Psoas muscle (tissue), 8 donors: ENCODE measurements around the gene TMEM116. TPM values are rescaled to one million over a fixed set of nuclear protein-coding genes. Genes with fewer than 3 reads are reported as not detected.

Experiments used
- ATAC-seq, 4 donors: fragments of 200-7000 bp; cut with Tn5 transposase; one replicate each; pipeline ENCODE4 v1.9.1; 2020; ENCODE audit warnings: moderate library complexity in 3 of 4, mild to moderate bottlenecking in 2 of 4
- DNase-seq, 2 donors: peaks; one replicate each; pipeline ENCODE4 v3.0.0-alpha.2; 2020
- H3K27ac ChIP-seq: fragments of 200-600 bp; one replicate; pipeline ENCODE4 v1.8.0; 2022
- H3K27me3 ChIP-seq, 3 donors: fragments of 200-600 bp in 1 of 3; one replicate each; pipeline versions ENCODE4 v1.6.1 to v1.8.0; 2013 to 2022; ENCODE audit warnings: low read length in 2 of 3, mild to moderate bottlenecking in 2 of 3, moderate library complexity in 1 of 3; ENCODE audit not compliant: insufficient read depth in 3 of 3
- H3K36me3 ChIP-seq, 2 donors: fragments of 200-600 bp in 1 of 2; one replicate each; pipeline versions ENCODE4 v1.6.1 to v1.8.0; 2013 to 2022; ENCODE audit warnings: low read depth in 1 of 2, mild to moderate bottlenecking in 1 of 2, moderate library complexity in 1 of 2; ENCODE audit not compliant: insufficient read depth in 1 of 2
- H3K4me1 ChIP-seq: fragments of 200-600 bp; one replicate; pipeline ENCODE4 v1.8.0; 2022
- H3K4me3 ChIP-seq: fragments of 200-600 bp; one replicate; pipeline ENCODE4 v1.8.0; 2022; ENCODE audit warnings: mild to moderate bottlenecking
- H3K9me3 ChIP-seq: fragments of 200-600 bp; one replicate; pipeline ENCODE4 v1.8.0; 2022
- CTCF ChIP-seq: fragments of 200-600 bp; IDR thresholded peaks from one replicate; pipeline ENCODE4 v1.8.0; 2022; ENCODE audit warnings: antibody characterized with exemption
- WGBS, 3 donors: extraction: QIAGEN DNeasy Blood & Tissue Kit; methylation state at CpG; one replicate each; pipeline versions ENCODE4 v1.1.6 to v1.1.7; 2013; 5-methylcytosine and 5-hydroxymethylcytosine counted together
- intact Hi-C, 2 donors: fragments of 100-400 bp; cut with DNase I; formaldehyde crosslinking; loops; one replicate each; pipeline versions ENCODE4 v1.11.0 to v1.14.2; 2022
- polyA plus RNA-seq, 3 donors: library from polyadenylated mRNA; stranded (reverse); fragments of 200-250 nt; gene quantifications; one replicate each; pipeline ENCODE4 v1.2.3, GENCODE V29; 2013
- total RNA-seq, 4 donors: library from RNA; stranded (reverse); fragmentation: NEBNext Ultra II Directional in 2 of 4; extraction: Animal tissue kit (Norgen Biotek cat#: 25700) in 2 of 4; gene quantifications; one replicate each; pipeline versions ENCODE4 v1.2.1 to v1.2.4, GENCODE V29; 2021 to 2023
- donor health status: healthy with polysubstance abuse.
- donor health status: DM: no; HTN: no; CAD: no; lungs with moderate emphysema.
- donor health status: Bipolar disorder and iron deficiency.
- donor health status: healthy.
- donor health status: DM: yes; HTN: yes; CAD: no.
- donor health status: DM: no; HTN: no; CAD: no.
- donor health status: DM: no; HTN: no; CAD: no.
- donor health status: DM: yes; HTN: yes; CAD: no.

The TMEM116 gene
- total and polyA plus RNA-seq, 7 donors: 3.2 to 12.5 (median 5.4) TPM

- WGBS, 3 donors: 95 to 100% (median 95%) methylated on average over 1 of the region's 1 CpG
- no peaks in the 10 kb centered on the region for H3K27me3 ChIP-seq
- H3K9me3 ChIP-seq: no peaks in the 10 kb centered on the region
- no peak overlapping the region for H3K27ac ChIP-seq
- TF ChIP-seq CTCF: no peak
- H3K36me3 ChIP-seq: peaks cover 21 to 99% of the 10 kb centered on the region in 2 donors
- intact Hi-C loops: no loop called here
- DNase-seq (no peak), ATAC-seq (no peak)
- no peaks in the 10 kb centered on the region for H3K4me1 ChIP-seq
- no peak overlapping the region for H3K4me3 ChIP-seq
Observed at GRCh38 chr12:111881716-111882115, 131.2 kb downstream of the TMEM116 start.

Other genes starting within 250 kb of the TMEM116 start
- gene ALDH2, start 246.2 kb downstream of the TMEM116 start, total RNA-seq: 100 to 1,000 TPM; 135 to 212 (median 158) TPM
- gene ALDH2, start 246.2 kb downstream of the TMEM116 start, polyA plus RNA-seq: 100 to 1,000 TPM in 1 of 3 donors, 10 to 100 TPM in 2; 66.6 to 129 (median 90.4) TPM
- gene MAPKAPK5, start 170.9 kb downstream of the TMEM116 start, total RNA-seq: 10 to 100 TPM; 23.9 to 36.0 (median 31.0) TPM
- 10 to 100 TPM; 21.7 to 41.2 (median 39.8) TPM for gene MAPKAPK5, start 170.9 kb downstream of the TMEM116 start, polyA plus RNA-seq
- 10 to 100 TPM; 15.3 to 24.3 (median 19.6) TPM for gene ERP29, start 261 bp upstream of the TMEM116 start, total RNA-seq
- gene ERP29, start 261 bp upstream of the TMEM116 start, polyA plus RNA-seq: 10 to 100 TPM; 26.8 to 38.7 (median 32.4) TPM
- 10 to 100 TPM; 28.1 to 46.5 (median 42.0) TPM for gene NAA25, start 95.6 kb upstream of the TMEM116 start, total RNA-seq
- 10 to 100 TPM; 10.9 to 27.3 (median 12.3) TPM for gene NAA25, start 95.6 kb upstream of the TMEM116 start, polyA plus RNA-seq
- gene TRAFD1, start 112.4 kb upstream of the TMEM116 start, total RNA-seq: 10 to 100 TPM; 10.1 to 21.0 (median 18.0) TPM
- gene TRAFD1, start 112.4 kb upstream of the TMEM116 start, polyA plus RNA-seq: 10 to 100 TPM in 1 of 3 donors, 1 to 10 TPM in 2; 5.0 to 20.4 (median 9.3) TPM